Measurements from ENCODE around the gene TRIP12. TPM values are rescaled to one million over a fixed set of nuclear protein-coding genes. Genes with fewer than 3 reads are reported as not detected.
"Not testable (repeated sequence)": the region's sequence is repeated elsewhere in the genome, so short reads cannot be mapped to it uniquely, and the experiment has no call there.

Gene TRIP12
- total RNA-seq, 1 experiment from 2014 or later, result 252 TPM

GRCh38 chr2:229925201-229925600, 3.4 kb upstream of the TRIP12 start:
- Mint-ChIP-seq H3K27ac (ENCODE audit: unreplicated experiment) (no peak overlapping the region), H3K4me3 (ENCODE audit: low read depth, unreplicated experiment) (no peak overlapping the region), H3K4me1 (ENCODE audit: low read depth, unreplicated experiment) (peaks cover 2% of the 10 kb centered on the region), H3K36me3 (ENCODE audit: insufficient read depth, unreplicated experiment) (peaks cover 32% of the 10 kb centered on the region), H3K27me3 (ENCODE audit: unreplicated experiment) (no peaks in the 10 kb centered on the region), H3K9me3 (ENCODE audit: low read depth, unreplicated experiment) (no peaks in the 10 kb centered on the region)
- TF ChIP-seq CTCF (IDR thresholded peaks at IDR 0.05; ENCODE audit: unreplicated experiment), result no peak
- DNase-seq, result no peak
- BruUV-seq (replicated peaks), result no TSS peak
- intact Hi-C loops (cut with micrococcal nuclease; ENCODE audit: unreplicated experiment), result no loop called here
- CTCF ChIA-PET, result no interaction called here

- intact Hi-C loops (cut with micrococcal nuclease; ENCODE audit: unreplicated experiment); H3K27me3 Mint-ChIP-seq (ENCODE audit: unreplicated experiment); DNase-seq; H3K4me3 Mint-ChIP-seq (ENCODE audit: low read depth, unreplicated experiment); CTCF ChIA-PET; BruUV-seq (replicated peaks); H3K27ac Mint-ChIP-seq (ENCODE audit: unreplicated experiment); H3K4me1 Mint-ChIP-seq (ENCODE audit: low read depth, unreplicated experiment); H3K9me3 Mint-ChIP-seq (ENCODE audit: low read depth, unreplicated experiment): not testable (repeated sequence)
- peaks cover 38% of the 10 kb centered on the region for H3K36me3 Mint-ChIP-seq (ENCODE audit: insufficient read depth, unreplicated experiment)
These were observed 2.7 kb upstream of the TRIP12 start for GRCh38 chr2:229924541-229924940.

GRCh38 chr2:229922449-229923386, 909 bp upstream of the TRIP12 start, which contains the start of gene FBXO36:
Gene FBXO36, plus strand, starts transcription at chr2:229922503. Its CDS starts 11 bp downstream, at chr2:229922514.
- DNase-seq, result peak; percentile 88
- peaks cover 42% of the 10 kb centered on the region for H3K36me3 Mint-ChIP-seq (ENCODE audit: insufficient read depth, unreplicated experiment)
- CTCF ChIA-PET, result no interaction called here
- peak within 1 kb of the TSS; percentile 95 for H3K4me3 Mint-ChIP-seq (ENCODE audit: low read depth, unreplicated experiment)
- no peak for TF ChIP-seq CTCF (IDR thresholded peaks at IDR 0.05; ENCODE audit: unreplicated experiment)
- H3K27ac Mint-ChIP-seq (ENCODE audit: unreplicated experiment), result peak within 1 kb of the TSS; percentile 87
- BruUV-seq (replicated peaks), result no TSS peak
- peaks cover 15% of the 10 kb centered on the region for H3K4me1 Mint-ChIP-seq (ENCODE audit: low read depth, unreplicated experiment)
- H3K27me3 Mint-ChIP-seq (ENCODE audit: unreplicated experiment), result no peaks in the 10 kb centered on the region
- H3K9me3 Mint-ChIP-seq (ENCODE audit: low read depth, unreplicated experiment), result no peaks in the 10 kb centered on the region
- intact Hi-C loops (cut with micrococcal nuclease; ENCODE audit: unreplicated experiment), result no loop called here

- TF ChIP-seq CTCF (IDR thresholded peaks at IDR 0.05; ENCODE audit: unreplicated experiment), result no peak
- Mint-ChIP-seq H3K9me3 (ENCODE audit: low read depth, unreplicated experiment) (no peaks in the 10 kb centered on the region), H3K27me3 (ENCODE audit: unreplicated experiment) (no peaks in the 10 kb centered on the region), H3K4me1 (ENCODE audit: low read depth, unreplicated experiment) (peaks cover 18% of the 10 kb centered on the region), H3K36me3 (ENCODE audit: insufficient read depth, unreplicated experiment) (peaks cover 53% of the 10 kb centered on the region), H3K4me3 (ENCODE audit: low read depth, unreplicated experiment) (peak overlapping the region; percentile 95), H3K27ac (ENCODE audit: unreplicated experiment) (peak overlapping the region; percentile 87)
- BruUV-seq (replicated peaks), result no TSS peak
- CTCF ChIA-PET, result interaction anchor here (0.9 to 1.1 kb wide), 2 partner anchors 53 to 120 kb away, joined by 3 to 16 read pairs; no protein-coding TSS in a partner anchor
- intact Hi-C loops (cut with micrococcal nuclease; ENCODE audit: unreplicated experiment), result no loop called here
- peak; percentile 67 for DNase-seq
These were observed 513 bp downstream of the TRIP12 start for GRCh38 chr2:229921101-229921891.

Data from Calu3 (cell line).